HepG2 (cell line): ENCODE data around the gene ZNF212.

Experiments used
- CEBPG ChIP-seq: IDR thresholded peaks from 2 replicates; pipeline ENCODE4 v1.6.1; 2016
- CTCF ChIP-seq: sonication (generic); formaldehyde crosslinking; IDR thresholded peaks from 2 replicates; pipeline ENCODE4 v1.5.0; 2020; ENCODE audit warnings: mild to moderate bottlenecking, missing genetic modification reagents, moderate library complexity
- ESRRA ChIP-seq: sonication (generic); formaldehyde crosslinking; IDR thresholded peaks from 2 replicates; pipeline ENCODE4 v1.5.1; 2020; ENCODE audit warnings: mild to moderate bottlenecking, low read depth, missing genetic modification reagents
- POLR2A ChIP-seq, 2 experiments: IDR thresholded peaks; 2 replicates each; pipeline ENCODE4 v1.6.1; 2011; ENCODE audit warnings: low read depth in 2 of 2, low read length in 2 of 2, mild to moderate bottlenecking in 1 of 2, moderate library complexity in 1 of 2; ENCODE audit not compliant: insufficient read depth in 1 of 2
- TAF1 ChIP-seq: sonication (generic); formaldehyde crosslinking; IDR thresholded peaks from 2 replicates; pipeline ENCODE4 v1.4.0; 2020; ENCODE audit warnings: missing genetic modification reagents
- ZMYM4 ChIP-seq: sonication (generic); formaldehyde crosslinking; IDR thresholded peaks from 2 replicates; pipeline ENCODE4 v1.8.1; 2023; ENCODE audit warnings: mild to moderate bottlenecking, missing genetic modification reagents
- ZNF253 ChIP-seq: sonication (generic); formaldehyde crosslinking; IDR thresholded peaks from 2 replicates; pipeline ENCODE4 v1.8.0; 2022; ENCODE audit warnings: mild to moderate bottlenecking, missing genetic modification reagents, borderline replicate concordance
- TF ChIP-seq, protein P1 (sequence below): sonication (generic); formaldehyde crosslinking; IDR thresholded peaks from 2 replicates; pipeline ENCODE4 v1.4.0; 2020; ENCODE audit warnings: mild to moderate bottlenecking, missing genetic modification reagents
- TF ChIP-seq, protein P2 (sequence below): sonication (generic); formaldehyde crosslinking; IDR thresholded peaks from 2 replicates; pipeline ENCODE4 v1.5.0; 2020; ENCODE audit warnings: missing genetic modification reagents

- TF ChIP-seq CTCF (CRISPR knock-in tag) (no peak), ESRRA (CRISPR knock-in tag) (no peak), CEBPG (CRISPR knock-in tag) (no peak), ZNF253 (no peak), ZMYM4 (CRISPR knock-in tag) (no peak), POLR2A (IDR thresholded peaks at IDR 0.05; ENCODE audit: insufficient read depth in 1 of 2, low read depth in 2 of 2, low read length in 2 of 2) (no peak), TAF1 (CRISPR knock-in tag) (no peak)
- TF ChIP-seq, protein P1, sequence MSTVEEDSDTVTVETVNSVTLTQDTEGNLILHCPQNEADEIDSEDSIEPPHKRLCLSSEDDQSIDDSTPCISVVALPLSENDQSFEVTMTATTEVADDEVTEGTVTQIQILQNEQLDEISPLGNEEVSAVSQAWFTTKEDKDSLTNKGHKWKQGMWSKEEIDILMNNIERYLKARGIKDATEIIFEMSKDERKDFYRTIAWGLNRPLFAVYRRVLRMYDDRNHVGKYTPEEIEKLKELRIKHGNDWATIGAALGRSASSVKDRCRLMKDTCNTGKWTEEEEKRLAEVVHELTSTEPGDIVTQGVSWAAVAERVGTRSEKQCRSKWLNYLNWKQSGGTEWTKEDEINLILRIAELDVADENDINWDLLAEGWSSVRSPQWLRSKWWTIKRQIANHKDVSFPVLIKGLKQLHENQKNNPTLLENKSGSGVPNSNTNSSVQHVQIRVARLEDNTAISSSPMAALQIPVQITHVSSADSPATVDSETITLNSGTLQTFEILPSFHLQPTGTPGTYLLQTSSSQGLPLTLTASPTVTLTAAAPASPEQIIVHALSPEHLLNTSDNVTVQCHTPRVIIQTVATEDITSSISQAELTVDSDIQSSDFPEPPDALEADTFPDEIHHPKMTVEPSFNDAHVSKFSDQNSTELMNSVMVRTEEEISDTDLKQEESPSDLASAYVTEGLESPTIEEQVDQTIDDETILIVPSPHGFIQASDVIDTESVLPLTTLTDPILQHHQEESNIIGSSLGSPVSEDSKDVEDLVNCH (CRISPR knock-in tag), result no peak
- TF ChIP-seq, protein P2, sequence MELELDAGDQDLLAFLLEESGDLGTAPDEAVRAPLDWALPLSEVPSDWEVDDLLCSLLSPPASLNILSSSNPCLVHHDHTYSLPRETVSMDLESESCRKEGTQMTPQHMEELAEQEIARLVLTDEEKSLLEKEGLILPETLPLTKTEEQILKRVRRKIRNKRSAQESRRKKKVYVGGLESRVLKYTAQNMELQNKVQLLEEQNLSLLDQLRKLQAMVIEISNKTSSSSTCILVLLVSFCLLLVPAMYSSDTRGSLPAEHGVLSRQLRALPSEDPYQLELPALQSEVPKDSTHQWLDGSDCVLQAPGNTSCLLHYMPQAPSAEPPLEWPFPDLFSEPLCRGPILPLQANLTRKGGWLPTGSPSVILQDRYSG (CRISPR knock-in tag), result no peak
Observed at GRCh38 chr7:149289262-149289661, 49.8 kb downstream of the ZNF212 start.
